B cell (primary cell): ENCODE measurements around the gene MYL11. TPM values are rescaled to one million over a fixed set of nuclear protein-coding genes. Genes with fewer than 3 reads are reported as not detected.

Experiments
- ATAC-seq: fragments of 200-7000 bp; cut with Tn5 transposase; one replicate; pipeline ENCODE4 v1.10.0; 2021; ENCODE audit warnings: low read depth, mild to moderate bottlenecking, moderate number of reproducible peaks, moderate library complexity
- CTCF ChIA-PET: fragments of 350-600 bp; sonication (Branson Sonifier 250); formaldehyde crosslinking; loops from one replicate; lab custom pipeline; 2021; ENCODE audit warnings: antibody characterized with exemption, inconsistent platforms; lab: Charles Lee
- POLR2A ChIA-PET: fragments of 350-600 bp; sonication (Branson Sonifier 250); formaldehyde crosslinking; loops from one replicate; lab custom pipeline; 2021; ENCODE audit warnings: antibody characterized with exemption; lab: Charles Lee
- DNase-seq: peaks from one replicate; pipeline ENCODE4 v3.0.0; 2013
- H2AFZ ChIP-seq: 2 replicates; pipeline ENCODE4 v1.6.1; 2012; ENCODE audit warnings: mild to moderate bottlenecking, low read depth, low read length; ENCODE audit not compliant: insufficient read depth, poor library complexity, severe bottlenecking
- H3K27ac ChIP-seq, 2 donors: 1 replicate in 1 of 2; 2 replicates in 1 of 2; pipeline ENCODE4 v1.5.1; 2012 to 2013; ENCODE audit warnings: low read length in 2 of 2, mild to moderate bottlenecking in 2 of 2, moderate library complexity in 1 of 2
- H3K27me3 ChIP-seq, 4 experiments: fragments of 200-600 bp in 1 of 4; sonication (generic) in 1 of 4; replicated peaks in 1 of 4; 1 replicate in 2 of 4; 2 replicates in 2 of 4; pipeline versions ENCODE4 v1.6.1 to v1.7.0; 2013 to 2016; ENCODE audit warnings: low read length in 3 of 4, mild to moderate bottlenecking in 2 of 4, mixed read lengths in 1 of 4, moderate library complexity in 1 of 4; ENCODE audit not compliant: insufficient read depth in 4 of 4, control insufficient read depth in 3 of 4; ENCODE audit errors: control extremely low read depth in 1 of 4
- H3K36me3 ChIP-seq, 2 experiments: replicated peaks in 1 of 2; 1 replicate in 1 of 2; 2 replicates in 1 of 2; pipeline versions ENCODE4 v1.6.1 to v1.7.1; 2013; ENCODE audit warnings: low read length in 1 of 2; ENCODE audit not compliant: insufficient read depth in 2 of 2, control insufficient read depth in 1 of 2; ENCODE audit errors: control extremely low read depth in 1 of 2, extremely low read depth in 1 of 2
- H3K4me1 ChIP-seq, 2 donors: fragments of 200-600 bp in 1 of 2; sonication (generic) in 1 of 2; 1 replicate in 1 of 2; 2 replicates in 1 of 2; pipeline versions ENCODE4 v1.5.1 to v1.6.1; 2013 to 2017; ENCODE audit warnings: low read length in 2 of 2; ENCODE audit not compliant: control insufficient read depth in 2 of 2, insufficient read depth in 2 of 2
- H3K4me2 ChIP-seq: replicated peaks from 2 replicates; pipeline ENCODE3; 2012; ENCODE audit warnings: mild to moderate bottlenecking, low read depth, low read length; ENCODE audit not compliant: poor library complexity, severe bottlenecking
- H3K4me3 ChIP-seq, 5 experiments: fragments of 200-600 bp in 1 of 5; sonication (generic) in 1 of 5; 1 replicate in 3 of 5; 2 replicates in 2 of 5; pipeline versions ENCODE4 v1.5.1 to v1.7.0; 2011 to 2016; ENCODE audit warnings: low read length in 4 of 5, mild to moderate bottlenecking in 4 of 5, low read depth in 2 of 5, control low read depth in 1 of 5, moderate library complexity in 1 of 5; ENCODE audit not compliant: insufficient read depth in 1 of 5; ENCODE audit errors: control extremely low read depth in 1 of 5, extremely low read depth in 1 of 5
- H3K79me2 ChIP-seq: fragments of 200-600 bp; sonication (generic); one replicate; pipeline ENCODE4 v1.6.0; 2016; ENCODE audit warnings: low read length; ENCODE audit not compliant: control insufficient read depth, insufficient read depth
- H3K9ac ChIP-seq: fragments of 200-600 bp; sonication (generic); 2 replicates; pipeline ENCODE4 v1.6.1; 2017; ENCODE audit warnings: mild to moderate bottlenecking, low read length, moderate library complexity
- H3K9me3 ChIP-seq, 3 donors: one replicate each; pipeline versions ENCODE4 v1.6.1 to v1.7.1; 2013; ENCODE audit warnings: low read length in 2 of 3; ENCODE audit not compliant: control insufficient read depth in 2 of 3, insufficient read depth in 1 of 3; ENCODE audit errors: control extremely low read depth in 1 of 3
- H4K20me1 ChIP-seq: 2 replicates; pipeline ENCODE4 v1.6.0; 2012; ENCODE audit warnings: mild to moderate bottlenecking, low read length; ENCODE audit not compliant: insufficient read depth, control insufficient read depth, poor library complexity, severe bottlenecking
- H3K27ac Mint-ChIP-seq: one replicate; pipeline ENCODE4 v1.8.0; 2021; ENCODE audit warnings: mixed read lengths
- H3K27me3 Mint-ChIP-seq: one replicate; pipeline ENCODE4 v1.8.0; 2021; ENCODE audit warnings: mixed read lengths
- H3K4me1 Mint-ChIP-seq: one replicate; pipeline ENCODE4 v1.8.0; 2021; ENCODE audit warnings: mixed read lengths
- H3K4me3 Mint-ChIP-seq: one replicate; pipeline ENCODE4 v1.8.0; 2021; ENCODE audit warnings: mixed read lengths
- H3K9me3 Mint-ChIP-seq: one replicate; pipeline ENCODE4 v1.8.0; 2022; ENCODE audit warnings: mixed read lengths; ENCODE audit not compliant: insufficient read depth
- CTCF ChIP-seq: fragments of 200-600 bp; IDR thresholded peaks from one replicate; pipeline ENCODE4 v1.8.0; 2022; ENCODE audit warnings: antibody characterized with exemption, mild to moderate bottlenecking
- EZH2 ChIP-seq: IDR thresholded peaks from 2 replicates; pipeline ENCODE4 v1.6.1; 2012; ENCODE audit warnings: borderline replicate concordance, low read depth, mild to moderate bottlenecking, moderate library complexity, low read length; ENCODE audit not compliant: insufficient read depth, poor library complexity, severe bottlenecking
- WGBS: methylation state at CpG from one replicate; pipeline ENCODE4 v1.1.5; 2013; ENCODE audit warnings: missing lambda C conversion rate; ENCODE audit not compliant: insufficient coverage; 5-methylcytosine and 5-hydroxymethylcytosine counted together
- intact Hi-C: fragments of 100-400 bp; cut with micrococcal nuclease; formaldehyde crosslinking; loops from one replicate; pipeline ENCODE4 v1.10.0; 2022
- polyA plus RNA-seq: library from polyadenylated mRNA; depleted of rRNA; stranded (reverse); fragments of >200 nt; gene quantifications from 2 replicates; pipeline ENCODE4 v1.2.3, GENCODE V29; 2012
- total RNA-seq, 2 donors: library from RNA; stranded (reverse); fragments of 120-200 nt in 1 of 2; gene quantifications; 1 replicate in 1 of 2; 2 replicates in 1 of 2; pipeline versions ENCODE4 v1.2.3 to v1.2.4, GENCODE V29; 2013 to 2022

Gene MYL11
- total and polyA plus RNA-seq, 2 donors (not counting 1 experiment from before 2014, with no cell fraction given) = 3.6 TPM; not detected in 1

- Histone ChIP-seq H3K4me2 (peak overlapping the region; percentile 44), H3K27ac (peak overlapping the region in 1 of 2 donors; percentile 72), H3K4me1 (peaks cover 28 to 47% of the 10 kb centered on the region in 2 donors), H3K79me2 (peaks cover 32% of the 10 kb centered on the region), H3K9ac (peak overlapping the region; percentile 26), H3K4me3 (no peak overlapping the region), H2AFZ (no peak overlapping the region), H4K20me1 (peaks cover 12% of the 10 kb centered on the region), H3K27me3 (no peaks in the 10 kb centered on the region), H3K9me3 (no peaks in the 10 kb centered on the region), H3K36me3 (peaks cover 0 to 26% of the 10 kb centered on the region in 2 experiments)
- H3K4me1 Mint-ChIP-seq = peaks cover 51% of the 10 kb centered on the region
- peak; percentile 41 for DNase-seq
- H3K27ac Mint-ChIP-seq = peak overlapping the region; percentile 85
- H3K9me3 Mint-ChIP-seq = no peaks in the 10 kb centered on the region
- no peak for TF ChIP-seq CTCF
- ChIA-PET CTCF (interaction anchor here (0.6 to 0.7 kb wide), 2 partner anchors 9 to 266 kb away, joined by 3 to 4 read pairs; no protein-coding TSS in a partner anchor), POLR2A (interaction anchor here (0.6 kb wide), 1 partner anchor 56 kb away, joined by 8 read pairs; no protein-coding TSS in a partner anchor)
- ATAC-seq = no peak
- intact Hi-C loops = no loop called here
- H3K4me3 Mint-ChIP-seq = peak overlapping the region; percentile 50
- H3K27me3 Mint-ChIP-seq = no peaks in the 10 kb centered on the region
- 45% methylated on average over 1 of the region's 3 CpGs for WGBS
Measured at GRCh38 chr16:30350134-30350871, 24.3 kb upstream of the MYL11 start.

GRCh38 chr16:30351001-30351441, 23.6 kb upstream of the MYL11 start:
- Histone ChIP-seq H3K27me3 (no peaks in the 10 kb centered on the region), H3K4me1 (peaks cover 34 to 54% of the 10 kb centered on the region in 2 donors), H4K20me1 (peaks cover 12% of the 10 kb centered on the region), H3K79me2 (peaks cover 37% of the 10 kb centered on the region), H2AFZ (no peak overlapping the region), H3K9ac (peak overlapping the region; percentile 26), H3K9me3 (no peaks in the 10 kb centered on the region), H3K4me2 (no peak overlapping the region), H3K27ac (peak overlapping the region in 1 of 2 donors; percentile 72), H3K4me3 (no peak overlapping the region), H3K36me3 (peaks cover 0 to 24% of the 10 kb centered on the region in 2 experiments)
- intact Hi-C loops = no loop called here
- TF ChIP-seq CTCF (no peak), EZH2 (no peak)
- Mint-ChIP-seq H3K9me3 (no peaks in the 10 kb centered on the region), H3K27me3 (no peaks in the 10 kb centered on the region), H3K27ac (peak overlapping the region; percentile 85), H3K4me3 (peak overlapping the region; percentile 16), H3K4me1 (peaks cover 55% of the 10 kb centered on the region)
- 84% methylated on average over 11 of the region's 15 CpGs for WGBS
- POLR2A ChIA-PET = interaction anchor here (0.7 kb wide), 1 partner anchor 9 kb away, joined by 3 read pairs; no protein-coding TSS in a partner anchor
- no peak for ATAC-seq
- DNase-seq = no peak
- CTCF ChIA-PET = no interaction called here
